ENCODE data around the gene TOMM34. TPM values are rescaled to one million over a fixed set of nuclear protein-coding genes. Genes with fewer than 3 reads are reported as not detected.
A peak's percentile ranks its signal among the peaks of the same experiment; 100 is the strongest.

The TOMM34 gene
- total and polyA plus RNA-seq, 4 donors, result 4.4 to 12.1 (median 7.8) TPM

GRCh38 chr20:44910690-44911262 is 49.4 kb downstream of the TOMM34 start:
- Histone ChIP-seq H3K9ac (ENCODE audit: low read depth in 1 of 2, low read length in 2 of 2) (no peak overlapping the region), H3K27ac (ENCODE audit: low read depth in 1 of 2, low read length in 2 of 2) (no peak overlapping the region), H3K4me1 (ENCODE audit: control insufficient read depth in 4 of 4, insufficient read depth in 4 of 4, low read length in 3 of 4) (peaks cover 3 to 24% (median 14%) of the 10 kb centered on the region in 4 donors), H3K27me3 (ENCODE audit: control insufficient read depth in 4 of 4, insufficient read depth in 4 of 4, low read length in 3 of 4) (no peaks in the 10 kb centered on the region), H3K36me3 (ENCODE audit: control insufficient read depth in 4 of 4, insufficient read depth in 3 of 4, low read depth in 1 of 4, low read length in 3 of 4) (peaks cover 0 to 23% (median 20%) of the 10 kb centered on the region in 4 donors), H3K4me3 (ENCODE audit: low read depth in 1 of 3, low read length in 3 of 3) (peak overlapping the region; percentile 61 to 84 (median 79)), H3K9me3 (ENCODE audit: control insufficient read depth in 4 of 4, low read length in 3 of 4) (no peaks in the 10 kb centered on the region)
- TF ChIP-seq HNF4A (conservative IDR thresholded peaks at IDR 0.05) (no peak), NR2F2 (IDR thresholded peaks at IDR 0.05) (no peak), CTCF (IDR thresholded peaks at IDR 0.05; ENCODE audit: low read depth, low read length, missing input control) (no peak), SP1 (IDR thresholded peaks at IDR 0.05) (no peak), ZBTB33 (IDR thresholded peaks at IDR 0.05) (no peak), RXRA (IDR thresholded peaks at IDR 0.05) (no peak), TAF1 (conservative IDR thresholded peaks at IDR 0.05) (no peak)
- DNase-seq (ENCODE audit: low spot score), result no peak
- 54% methylated on average over 17 of the region's 17 CpGs for WGBS

- peaks cover 0 to 30% (median 27%) of the 10 kb centered on the region in 4 donors for H3K36me3 ChIP-seq (ENCODE audit: control insufficient read depth in 4 of 4, insufficient read depth in 3 of 4, low read depth in 1 of 4, low read length in 3 of 4)
Observed at GRCh38 chr20:44909872-44910689, 50.1 kb downstream of the TOMM34 start, which contains the start of gene PABPC1L. TSS of gene PABPC1L (plus strand) at chr20:44910060. CDS start at chr20:44910144, 84 bp downstream.

More at GRCh38 chr20:44909872-44910689, 50.1 kb downstream of the TOMM34 start, which contains the start of gene PABPC1L:
- H3K4me3 ChIP-seq (ENCODE audit: low read depth in 1 of 3, low read length in 3 of 3), result peak within 1 kb of the TSS; percentile 61 to 84 (median 79)
- no peak within 1 kb of the TSS for H3K27ac ChIP-seq (ENCODE audit: low read depth in 1 of 2, low read length in 2 of 2)
- TF ChIP-seq CTCF (IDR thresholded peaks at IDR 0.05; ENCODE audit: low read depth, low read length, missing input control) (no peak), HNF4A (conservative IDR thresholded peaks at IDR 0.05) (no peak), YY1 (IDR thresholded peaks at IDR 0.05) (no peak), HNF4G (IDR thresholded peaks at IDR 0.05) (no peak), EGR1 (IDR thresholded peaks at IDR 0.05; ENCODE audit: low read depth in 2 of 2) (peak; percentile 95 to 98), RXRA (IDR thresholded peaks at IDR 0.05) (no peak), REST (IDR thresholded peaks at IDR 0.05) (no peak), NR2F2 (IDR thresholded peaks at IDR 0.05) (peak; percentile 60), RAD21 (IDR thresholded peaks at IDR 0.05) (no peak), FOXA1 (IDR thresholded peaks at IDR 0.05) (no peak), MAX (IDR thresholded peaks at IDR 0.05) (no peak), TAF1 (conservative IDR thresholded peaks at IDR 0.05) (no peak), FOXA2 (IDR thresholded peaks at IDR 0.05) (no peak), JUND (IDR thresholded peaks at IDR 0.05) (no peak), ATF3 (IDR thresholded peaks at IDR 0.05) (no peak)
- H3K9ac ChIP-seq (ENCODE audit: low read depth in 1 of 2, low read length in 2 of 2), result no peak within 1 kb of the TSS
- H3K27me3 ChIP-seq (ENCODE audit: control insufficient read depth in 4 of 4, insufficient read depth in 4 of 4, low read length in 3 of 4), result no peaks in the 10 kb centered on the region
- WGBS, result 1% methylated on average over 61 of the region's 61 CpGs
- DNase-seq (ENCODE audit: low spot score), result peak; percentile 66
- H3K9me3 ChIP-seq (ENCODE audit: control insufficient read depth in 4 of 4, low read length in 3 of 4), result no peaks in the 10 kb centered on the region
- peaks cover 3 to 24% (median 14%) of the 10 kb centered on the region in 4 donors for H3K4me1 ChIP-seq (ENCODE audit: control insufficient read depth in 4 of 4, insufficient read depth in 4 of 4, low read length in 3 of 4)
